DND-41 (cell line): ENCODE measurements around the gene DNAH3.

Source experiments
- ATAC-seq: fragments of 200-7000 bp; cut with Tn5 transposase; 3 replicates; pipeline ENCODE4 v1.9.1; 2021; ENCODE audit warnings: low read depth; ENCODE audit not compliant: insufficient read depth
- DNase-seq: peaks from one replicate; pipeline ENCODE4 v3.0.0-alpha.2; 2020
- H2AFZ ChIP-seq: 2 replicates; pipeline ENCODE4 v1.6.0; 2012; ENCODE audit warnings: low read depth, low read length
- H3K27ac ChIP-seq: 2 replicates; pipeline ENCODE4 v1.5.1; 2012; ENCODE audit warnings: low read length, inconsistent platforms
- H3K27me3 ChIP-seq: fragments of 200-600 bp; sonication (generic); 2 replicates; pipeline ENCODE4 v1.6.0; 2012; ENCODE audit warnings: low read length, mild to moderate bottlenecking, inconsistent platforms; ENCODE audit not compliant: insufficient read depth, poor library complexity
- H3K36me3 ChIP-seq: 2 replicates; pipeline ENCODE4 v1.5.1; 2012; ENCODE audit warnings: low read length, inconsistent platforms; ENCODE audit not compliant: insufficient read depth
- H3K4me1 ChIP-seq: 2 replicates; pipeline ENCODE4 v1.5.1; 2012; ENCODE audit warnings: mild to moderate bottlenecking, low read length; ENCODE audit not compliant: insufficient read depth
- H3K4me2 ChIP-seq: 2 replicates; pipeline ENCODE4 v1.6.0; 2012; ENCODE audit warnings: mild to moderate bottlenecking, moderate library complexity, low read length, inconsistent platforms; ENCODE audit not compliant: insufficient read depth
- H3K4me3 ChIP-seq, 2 experiments: fragments of 200-600 bp in 1 of 2; shearing (Covaris generic) in 1 of 2; 2 replicates each; pipeline ENCODE4 v1.5.1; 2012 to 2016; ENCODE audit warnings: inconsistent platforms in 2 of 2, low read length in 2 of 2, mild to moderate bottlenecking in 2 of 2, low read depth in 1 of 2, moderate library complexity in 1 of 2
- H3K79me2 ChIP-seq: 2 replicates; pipeline ENCODE4 v1.6.0; 2012; ENCODE audit warnings: low read length, inconsistent platforms; ENCODE audit not compliant: insufficient read depth
- H3K9ac ChIP-seq: 2 replicates; pipeline ENCODE4 v1.6.0; 2012; ENCODE audit warnings: low read depth, mild to moderate bottlenecking, inconsistent platforms, low read length, moderate library complexity
- H3K9me3 ChIP-seq: 2 replicates; pipeline ENCODE4 v1.5.1; 2012; ENCODE audit warnings: low read length, moderate library complexity, mild to moderate bottlenecking, inconsistent platforms; ENCODE audit not compliant: insufficient read depth, severe bottlenecking
- H4K20me1 ChIP-seq: 2 replicates; pipeline ENCODE4 v1.6.0; 2012; ENCODE audit warnings: low read length; ENCODE audit not compliant: insufficient read depth
- EZH2 ChIP-seq: IDR thresholded peaks from 3 replicates; pipeline ENCODE4 v1.6.1; 2012; ENCODE audit warnings: borderline replicate concordance, low read depth, mild to moderate bottlenecking, moderate library complexity, low read length, inconsistent platforms; ENCODE audit not compliant: severe bottlenecking
- TF ChIP-seq, protein P1 (sequence below): IDR thresholded peaks from 2 replicates; pipeline ENCODE4 v1.5.1; 2012; ENCODE audit warnings: borderline replicate concordance, low read length, moderate library complexity, mild to moderate bottlenecking; ENCODE audit not compliant: poor library complexity, severe bottlenecking; ENCODE audit errors: extremely low read depth

Gene DNAH3

GRCh38 chr16:21162661-21163151 is 12.1 kb upstream of the DNAH3 start:
- H3K79me2 ChIP-seq, result peaks cover 6% of the 10 kb centered on the region; the same call in 1 of the 2 replicates
- H4K20me1 ChIP-seq, result no peaks in the 10 kb centered on the region
- no peak overlapping the region for H3K4me3 ChIP-seq
- ATAC-seq (no peak), DNase-seq (no peak)
- peaks cover 34% of the 10 kb centered on the region for H3K36me3 ChIP-seq
- no peak overlapping the region for H3K27ac ChIP-seq
- H2AFZ ChIP-seq, result no peak overlapping the region
- no peaks in the 10 kb centered on the region for H3K9me3 ChIP-seq
- TF ChIP-seq, protein P1, sequence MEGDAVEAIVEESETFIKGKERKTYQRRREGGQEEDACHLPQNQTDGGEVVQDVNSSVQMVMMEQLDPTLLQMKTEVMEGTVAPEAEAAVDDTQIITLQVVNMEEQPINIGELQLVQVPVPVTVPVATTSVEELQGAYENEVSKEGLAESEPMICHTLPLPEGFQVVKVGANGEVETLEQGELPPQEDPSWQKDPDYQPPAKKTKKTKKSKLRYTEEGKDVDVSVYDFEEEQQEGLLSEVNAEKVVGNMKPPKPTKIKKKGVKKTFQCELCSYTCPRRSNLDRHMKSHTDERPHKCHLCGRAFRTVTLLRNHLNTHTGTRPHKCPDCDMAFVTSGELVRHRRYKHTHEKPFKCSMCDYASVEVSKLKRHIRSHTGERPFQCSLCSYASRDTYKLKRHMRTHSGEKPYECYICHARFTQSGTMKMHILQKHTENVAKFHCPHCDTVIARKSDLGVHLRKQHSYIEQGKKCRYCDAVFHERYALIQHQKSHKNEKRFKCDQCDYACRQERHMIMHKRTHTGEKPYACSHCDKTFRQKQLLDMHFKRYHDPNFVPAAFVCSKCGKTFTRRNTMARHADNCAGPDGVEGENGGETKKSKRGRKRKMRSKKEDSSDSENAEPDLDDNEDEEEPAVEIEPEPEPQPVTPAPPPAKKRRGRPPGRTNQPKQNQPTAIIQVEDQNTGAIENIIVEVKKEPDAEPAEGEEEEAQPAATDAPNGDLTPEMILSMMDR, result no peak
- no peak for TF ChIP-seq EZH2
- H3K9ac ChIP-seq, result no peak overlapping the region
- peaks cover 25% of the 10 kb centered on the region for H3K4me1 ChIP-seq
- no peaks in the 10 kb centered on the region for H3K27me3 ChIP-seq
- H3K4me2 ChIP-seq, result no peak overlapping the region

- Histone ChIP-seq H3K36me3 (peaks cover 29% of the 10 kb centered on the region), H3K4me1 (peaks cover 29% of the 10 kb centered on the region), H3K27me3 (no peaks in the 10 kb centered on the region), H3K9ac (no peak overlapping the region), H3K4me3 (no peak overlapping the region), H4K20me1 (no peaks in the 10 kb centered on the region), H2AFZ (no peak overlapping the region), H3K4me2 (no peak overlapping the region), H3K79me2 (peaks cover 6% of the 10 kb centered on the region; the same call in 1 of the 2 replicates), H3K27ac (no peak overlapping the region), H3K9me3 (no peaks in the 10 kb centered on the region)
- ATAC-seq (no peak), DNase-seq (no peak)
- TF ChIP-seq, protein P1, result no peak
- TF ChIP-seq EZH2, result no peak
Measured at GRCh38 chr16:21161211-21161610, 10.6 kb upstream of the DNAH3 start.

- no peak overlapping the region for H3K27ac ChIP-seq
- ATAC-seq (no peak), DNase-seq (no peak)
- no peak overlapping the region for H3K9ac ChIP-seq
- H3K36me3 ChIP-seq, result peaks cover 26% of the 10 kb centered on the region
- H3K9me3 ChIP-seq, result no peaks in the 10 kb centered on the region
- H3K79me2 ChIP-seq, result peaks cover 6% of the 10 kb centered on the region; the same call in 1 of the 2 replicates
- no peaks in the 10 kb centered on the region for H3K27me3 ChIP-seq
- no peak overlapping the region for H3K4me2 ChIP-seq
- TF ChIP-seq, protein P1, result no peak
- no peak for TF ChIP-seq EZH2
- no peak overlapping the region for H2AFZ ChIP-seq
- H3K4me1 ChIP-seq, result peaks cover 29% of the 10 kb centered on the region
- H3K4me3 ChIP-seq, result no peak overlapping the region
- no peaks in the 10 kb centered on the region for H4K20me1 ChIP-seq
Measured at GRCh38 chr16:21160276-21160675, 9.6 kb upstream of the DNAH3 start.
